HepG2 (cell line): Measurements from ENCODE around the gene LSM10. TPM values are rescaled to one million over a fixed set of nuclear protein-coding genes. Genes with fewer than 3 reads are reported as not detected.
A peak's percentile ranks its signal among the peaks of the same experiment; 100 is the strongest.

Experiments
- ATF7-NPFF ChIP-seq: sonication (generic); formaldehyde crosslinking; IDR thresholded peaks from 2 replicates; pipeline ENCODE4 v1.8.1; 2023; ENCODE audit warnings: mild to moderate bottlenecking, low read depth, missing genetic modification reagents, moderate library complexity
- DBP ChIP-seq: sonication (generic); formaldehyde crosslinking; IDR thresholded peaks from 2 replicates; pipeline ENCODE4 v1.4.0; 2020; ENCODE audit warnings: missing genetic modification reagents; ENCODE audit errors: not compliant biosample characterization
- HNRNPLL ChIP-seq: fragments of 200-400 bp; formaldehyde crosslinking; IDR thresholded peaks from 2 replicates; pipeline ENCODE4 v1.6.1; 2017; ENCODE audit warnings: mild to moderate bottlenecking, low read depth, low read length; ENCODE audit not compliant: poor library complexity, severe bottlenecking
- KIAA2018 ChIP-seq: sonication (generic); formaldehyde crosslinking; IDR thresholded peaks from 2 replicates; pipeline ENCODE4 v1.5.0; 2020; ENCODE audit warnings: mild to moderate bottlenecking, missing genetic modification reagents, borderline replicate concordance
- MATR3 ChIP-seq: sonication (generic); formaldehyde crosslinking; IDR thresholded peaks from 2 replicates; pipeline ENCODE4 v1.4.0; 2020; ENCODE audit warnings: missing genetic modification reagents
- PBX3 ChIP-seq: sonication (generic); formaldehyde crosslinking; IDR thresholded peaks from 2 replicates; pipeline ENCODE4 v1.8.1; 2023; ENCODE audit warnings: missing genetic modification reagents, inconsistent platforms, borderline replicate concordance
- PHF20 ChIP-seq: sonication (generic); formaldehyde crosslinking; IDR thresholded peaks from 2 replicates; pipeline ENCODE4 v1.5.0; 2020; ENCODE audit warnings: mild to moderate bottlenecking, missing genetic modification reagents
- RFXAP ChIP-seq: sonication (generic); formaldehyde crosslinking; IDR thresholded peaks from 2 replicates; pipeline ENCODE4 v1.4.0; 2020; ENCODE audit warnings: missing genetic modification reagents, borderline replicate concordance
- THAP11 ChIP-seq: IDR thresholded peaks from 2 replicates; pipeline ENCODE4 v1.6.1; 2016; ENCODE audit warnings: missing biosample characterization, missing genetic modification reagents
- ZGPAT ChIP-seq: IDR thresholded peaks from 2 replicates; pipeline ENCODE4 v1.6.1; 2016; ENCODE audit warnings: mild to moderate bottlenecking
- ZMYM4 ChIP-seq: sonication (generic); formaldehyde crosslinking; IDR thresholded peaks from 2 replicates; pipeline ENCODE4 v1.8.1; 2023; ENCODE audit warnings: mild to moderate bottlenecking, missing genetic modification reagents
- ZNF292 ChIP-seq: sonication (generic); formaldehyde crosslinking; IDR thresholded peaks from 2 replicates; pipeline ENCODE4 v1.8.1; 2022; ENCODE audit warnings: mild to moderate bottlenecking, low read depth, missing genetic modification reagents, borderline replicate concordance
- ZNF883 ChIP-seq: sonication (generic); formaldehyde crosslinking; IDR thresholded peaks from 2 replicates; pipeline ENCODE4 v1.5.1; 2020; ENCODE audit warnings: mild to moderate bottlenecking, missing genetic modification reagents; ENCODE audit errors: not compliant biosample characterization
- polyA plus RNA-seq, 8 experiments: library from polyadenylated mRNA; depleted of rRNA in 3 of 8; stranded (reverse) in 7 of 8; unstranded in 1 of 8; fragments of >200 nt; fragmentation: Illumina TruSeq in 4 of 8; extraction: Trizol in 4 of 8; gene quantifications; 2 replicates each; pipeline versions ENCODE4 v1.2.1 to v1.2.3, GENCODE V29; 2011 to 2016; ENCODE audit warnings: low read depth in 4 of 8, missing spikeins in 1 of 8, mixed read lengths in 1 of 8; ENCODE audit not compliant: insufficient read depth in 1 of 8
- total RNA-seq, 5 experiments: library from RNA; depleted of rRNA; stranded (reverse); fragments of >200 nt; fragmentation: Illumina TruSeq; extraction: Trizol; gene quantifications; 2 replicates each; pipeline ENCODE4 v1.2.3, GENCODE V29; 2016; ENCODE audit warnings: low read depth in 1 of 5

Gene LSM10
- total and polyA plus RNA-seq, 2 of the 13 experiments (the other 11 are each of a cell fraction or from before 2014, with no cell fraction given), result 14.0 to 52.0 TPM

- TF ChIP-seq PBX3 (CRISPR knock-in tag), result no peak
- no peak for TF ChIP-seq ATF7-NPFF (CRISPR knock-in tag)
- TF ChIP-seq KIAA2018, result no peak
- TF ChIP-seq ZGPAT (CRISPR knock-in tag), result peak; percentile 72; the same call in 1 of the 2 replicates
- TF ChIP-seq THAP11, result peak; percentile 34
- TF ChIP-seq ZMYM4, result no peak
- no peak for TF ChIP-seq MATR3 (CRISPR knock-in tag)
- peak; percentile 18; the same call in 1 of the 2 replicates for TF ChIP-seq ZNF292 (CRISPR knock-in tag)
- peak; percentile 25 for TF ChIP-seq ZNF883 (CRISPR knock-in tag)
- no peak for TF ChIP-seq HNRNPLL
- no peak for TF ChIP-seq DBP (CRISPR knock-in tag)
- TF ChIP-seq PHF20, result no peak
- TF ChIP-seq RFXAP (CRISPR knock-in tag), result peak; percentile 32; the same call in 1 of the 2 replicates
These were observed 11.2 kb downstream of the LSM10 start (continued) for GRCh38 chr1:36386265-36387140.
